ENCODE data around the gene SEBOX.

- TF ChIP-seq CTCF (IDR thresholded peaks at IDR 0.05; ENCODE audit: low read length) (no peak), EZH2 (optimal IDR thresholded peaks at IDR 0.05; ENCODE audit: low read depth, low read length) (no peak), EZH2phosphoT487 (IDR thresholded peaks at IDR 0.05; ENCODE audit: low read length) (no peak)
Measured at GRCh38 chr17:28388106-28388505, 23.1 kb upstream of the SEBOX start.
